ENCODE measurements around the gene SPRY4.
"Not testable (repeated sequence)": the region's sequence is repeated elsewhere in the genome, so short reads cannot be mapped to it uniquely, and the experiment has no call there.

Gene SPRY4

GRCh38 chr5:142315096-142315900 lies 9.5 kb downstream of the SPRY4 start:
- in situ Hi-C loops (cut with MboI; ENCODE audit: low sequenced_read_pairs): no loop called here

GRCh38 chr5:142314606-142315005 lies 10.2 kb downstream of the SPRY4 start:
- in situ Hi-C loops (cut with MboI; ENCODE audit: low sequenced_read_pairs): no loop called here

- in situ Hi-C loops (cut with MboI; ENCODE audit: low sequenced_read_pairs): no loop called here
Measured at GRCh38 chr5:142314109-142314508, 10.7 kb downstream of the SPRY4 start.

GRCh38 chr5:142313682-142314081 lies 11.1 kb downstream of the SPRY4 start:
- in situ Hi-C loops (cut with MboI; ENCODE audit: low sequenced_read_pairs): no loop called here

- in situ Hi-C loops (cut with MboI; ENCODE audit: low sequenced_read_pairs): no loop called here
Measured at GRCh38 chr5:142313275-142313674, 11.5 kb downstream of the SPRY4 start.

- in situ Hi-C loops (cut with MboI; ENCODE audit: low sequenced_read_pairs): no loop called here
Measured at GRCh38 chr5:142312399-142312798, 12.4 kb downstream of the SPRY4 start.

- in situ Hi-C loops (cut with MboI; ENCODE audit: low sequenced_read_pairs): no loop called here
Measured at GRCh38 chr5:142311725-142312124, 13.1 kb downstream of the SPRY4 start.

- in situ Hi-C loops (cut with MboI; ENCODE audit: low sequenced_read_pairs): no loop called here
Measured at GRCh38 chr5:142310803-142311202, 14.0 kb downstream of the SPRY4 start.

- in situ Hi-C loops (cut with MboI; ENCODE audit: low sequenced_read_pairs): no loop called here
Measured at GRCh38 chr5:142309747-142310318, 15.0 kb downstream of the SPRY4 start.

- in situ Hi-C loops (cut with MboI; ENCODE audit: low sequenced_read_pairs): no loop called here
Measured at GRCh38 chr5:142308358-142308757, 16.5 kb downstream of the SPRY4 start.

GRCh38 chr5:142307146-142307890 lies 17.5 kb downstream of the SPRY4 start:
- in situ Hi-C loops (cut with MboI; ENCODE audit: low sequenced_read_pairs): no loop called here

GRCh38 chr5:142306077-142306502 lies 18.7 kb downstream of the SPRY4 start:
- in situ Hi-C loops (cut with MboI; ENCODE audit: low sequenced_read_pairs): no loop called here

- in situ Hi-C loops (cut with MboI; ENCODE audit: low sequenced_read_pairs): no loop called here
Measured at GRCh38 chr5:142305211-142305610, 19.6 kb downstream of the SPRY4 start.

GRCh38 chr5:142304013-142304701 lies 20.7 kb downstream of the SPRY4 start:
- in situ Hi-C loops (cut with MboI; ENCODE audit: low sequenced_read_pairs): no loop called here

GRCh38 chr5:142303565-142303964 lies 21.3 kb downstream of the SPRY4 start:
- in situ Hi-C loops (cut with MboI; ENCODE audit: low sequenced_read_pairs): no loop called here

- in situ Hi-C loops (cut with MboI; ENCODE audit: low sequenced_read_pairs): no loop called here
Measured at GRCh38 chr5:142301540-142301939, 23.3 kb downstream of the SPRY4 start.

- in situ Hi-C loops (cut with MboI; ENCODE audit: low sequenced_read_pairs): no loop called here
Measured at GRCh38 chr5:142300677-142301076, 24.1 kb downstream of the SPRY4 start.

GRCh38 chr5:142298789-142299188 lies 26.0 kb downstream of the SPRY4 start:
- in situ Hi-C loops (cut with MboI; ENCODE audit: low sequenced_read_pairs): no loop called here

GRCh38 chr5:142297786-142298185 lies 27.0 kb downstream of the SPRY4 start:
- in situ Hi-C loops (cut with MboI; ENCODE audit: low sequenced_read_pairs): not testable (repeated sequence)

- in situ Hi-C loops (cut with MboI; ENCODE audit: low sequenced_read_pairs): no loop called here
Measured at GRCh38 chr5:142296914-142297417, 27.9 kb downstream of the SPRY4 start.
